Fibroblast of villous mesenchyme (primary cell): ENCODE data around the gene BACE1-AS. TPM values are rescaled to one million over a fixed set of nuclear protein-coding genes. Genes with fewer than 3 reads are reported as not detected.

Source experiments
- DNase-seq: peaks from one replicate; pipeline ENCODE4 v3.0.0-alpha.2; 2010; ENCODE audit warnings: low read depth
- H3K4me3 ChIP-seq: 2 replicates; pipeline ENCODE4 v1.5.1; 2011; ENCODE audit warnings: low read depth, mild to moderate bottlenecking, low read length
- small RNA-seq: library from RNA; depleted of rRNA; stranded (forward); fragments of <200 nt; gene quantifications from one replicate; pipeline ENCODE3, GENCODE V24; 2012
- total RNA-seq: library from RNA; depleted of rRNA; stranded (reverse); fragments of >200 nt; gene quantifications from 2 replicates; pipeline ENCODE4 v1.2.3, GENCODE V29; 2012
- TF ChIP-seq, protein P1 (sequence below): IDR thresholded peaks from 2 replicates; pipeline ENCODE4 v1.5.1; 2012; ENCODE audit warnings: low read depth, mild to moderate bottlenecking, low read length; ENCODE audit not compliant: insufficient read depth

Gene BACE1-AS
- total RNA-seq, 1 donor: 3.5 TPM

DNA sequence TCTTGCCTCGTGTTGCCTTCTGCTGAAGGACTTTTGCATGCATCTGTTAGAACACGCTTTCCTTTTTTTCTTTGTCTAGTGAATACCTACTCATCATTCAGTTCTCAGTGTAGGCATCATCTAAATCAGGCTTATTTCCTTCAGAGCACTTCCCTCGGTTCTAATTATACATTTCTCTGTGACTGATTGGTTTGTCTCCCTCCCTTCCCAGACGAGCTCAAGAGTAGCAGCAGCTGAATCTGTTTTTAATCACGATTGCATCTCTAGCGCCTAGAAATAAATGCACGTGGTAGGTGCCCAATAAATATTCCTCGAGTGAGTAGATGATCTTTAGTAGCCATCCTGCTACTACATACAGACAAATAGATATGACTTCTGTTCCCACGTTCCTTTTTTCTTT, 42.8 kb downstream of the BACE1-AS start:
- H3K4me3 ChIP-seq: no peak overlapping the region
- TF ChIP-seq, protein P1, sequence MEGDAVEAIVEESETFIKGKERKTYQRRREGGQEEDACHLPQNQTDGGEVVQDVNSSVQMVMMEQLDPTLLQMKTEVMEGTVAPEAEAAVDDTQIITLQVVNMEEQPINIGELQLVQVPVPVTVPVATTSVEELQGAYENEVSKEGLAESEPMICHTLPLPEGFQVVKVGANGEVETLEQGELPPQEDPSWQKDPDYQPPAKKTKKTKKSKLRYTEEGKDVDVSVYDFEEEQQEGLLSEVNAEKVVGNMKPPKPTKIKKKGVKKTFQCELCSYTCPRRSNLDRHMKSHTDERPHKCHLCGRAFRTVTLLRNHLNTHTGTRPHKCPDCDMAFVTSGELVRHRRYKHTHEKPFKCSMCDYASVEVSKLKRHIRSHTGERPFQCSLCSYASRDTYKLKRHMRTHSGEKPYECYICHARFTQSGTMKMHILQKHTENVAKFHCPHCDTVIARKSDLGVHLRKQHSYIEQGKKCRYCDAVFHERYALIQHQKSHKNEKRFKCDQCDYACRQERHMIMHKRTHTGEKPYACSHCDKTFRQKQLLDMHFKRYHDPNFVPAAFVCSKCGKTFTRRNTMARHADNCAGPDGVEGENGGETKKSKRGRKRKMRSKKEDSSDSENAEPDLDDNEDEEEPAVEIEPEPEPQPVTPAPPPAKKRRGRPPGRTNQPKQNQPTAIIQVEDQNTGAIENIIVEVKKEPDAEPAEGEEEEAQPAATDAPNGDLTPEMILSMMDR: no peak

DNA sequence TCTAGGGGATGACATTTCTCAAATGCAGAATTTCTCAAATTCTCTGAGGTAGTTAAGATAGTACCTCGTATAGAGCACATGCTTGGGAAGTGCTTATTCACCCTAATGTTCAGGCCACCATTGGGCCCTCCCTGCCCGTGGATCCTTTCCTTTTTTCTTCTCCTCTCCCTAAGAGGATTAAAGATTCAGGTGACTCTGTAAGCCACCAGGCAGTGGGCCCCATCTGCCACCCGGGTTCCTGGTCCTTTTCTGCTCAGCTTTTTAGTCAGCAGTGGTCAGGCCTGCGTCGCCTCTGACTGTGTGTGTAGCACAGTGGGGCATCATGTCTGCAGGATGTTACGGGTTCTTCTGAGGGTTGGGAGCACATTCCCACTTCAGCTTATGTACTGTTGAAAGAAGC, 43.8 kb downstream of the BACE1-AS start:
- no peak for DNase-seq
- TF ChIP-seq, protein P1: no peak
- no peak overlapping the region for H3K4me3 ChIP-seq

More for the DNA sequence above, 42.8 kb downstream of the BACE1-AS start:
- no peak for DNase-seq

DNA sequence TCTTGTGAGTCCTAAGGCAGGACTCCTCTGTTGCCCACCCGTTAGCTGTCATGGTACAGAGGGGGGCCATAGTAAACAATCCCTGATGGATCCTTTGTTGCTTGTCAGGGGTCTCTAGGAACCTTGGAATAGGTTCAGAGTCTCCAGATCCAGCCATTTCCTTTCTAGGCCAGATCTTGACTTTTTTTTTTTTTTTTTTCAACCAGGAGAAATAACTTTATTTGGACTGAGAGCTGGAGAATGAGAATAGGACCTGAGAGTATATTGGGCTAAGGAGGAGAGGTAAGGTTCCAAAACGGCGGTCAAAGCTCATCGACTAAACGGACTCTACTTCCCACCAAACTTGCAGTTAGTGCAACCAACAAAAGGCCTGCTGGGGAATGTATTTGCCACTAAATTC, 44.3 kb downstream of the BACE1-AS start:
- TF ChIP-seq, protein P1: no peak
- no peak for DNase-seq
- H3K4me3 ChIP-seq: no peak overlapping the region

DNA sequence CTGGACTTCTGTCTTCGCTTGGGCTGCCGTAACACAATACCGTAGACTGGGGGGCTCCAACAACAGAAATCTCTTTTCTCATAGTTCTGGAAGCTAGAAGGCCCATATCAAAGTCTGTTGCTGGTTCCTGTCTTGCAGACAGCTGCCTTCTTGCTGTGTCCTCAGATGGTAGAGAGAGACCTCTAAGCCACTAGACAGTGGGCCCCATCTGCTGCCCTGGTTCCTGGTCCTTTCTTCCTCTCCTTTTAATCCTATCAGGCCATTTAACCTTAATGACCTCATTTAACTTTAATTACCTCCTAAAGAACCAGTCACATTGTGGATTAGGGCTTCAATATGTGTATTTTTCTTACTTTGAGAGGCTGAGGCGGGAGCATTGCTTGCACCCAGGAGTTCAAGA, 45.9 kb downstream of the BACE1-AS start:
- TF ChIP-seq, protein P1: no peak
- H3K4me3 ChIP-seq: no peak overlapping the region
- no peak for DNase-seq

Small RNAs within 50 kb of the gene (small RNA-seq; reads per million reads assigned to genes)
- not detected for gene RF00564

Other genes with a start within 250 kb of the BACE1-AS start
- 14.2 TPM in 2 replicates for gene SIK3, start 192.9 kb upstream of the BACE1-AS start, total RNA-seq
- gene PAFAH1B2, start 147.1 kb upstream of the BACE1-AS start, total RNA-seq: 132 and 200 TPM in 2 replicates
- gene SIDT2, start 112.6 kb upstream of the BACE1-AS start, total RNA-seq: 23.5 and 24.2 TPM in 2 replicates
- gene TAGLN, start 92.0 kb upstream of the BACE1-AS start, total RNA-seq: 4,185 and 5,577 TPM in 2 replicates
- 44.5 and 60.0 TPM in 2 replicates for gene PCSK7, start 59.3 kb upstream of the BACE1-AS start, total RNA-seq
- gene RNF214, start 58.7 kb upstream of the BACE1-AS start, total RNA-seq: 11.6 and 14.2 TPM in 2 replicates
- 28.0 and 31.5 TPM in 2 replicates for gene BACE1, start 24.9 kb downstream of the BACE1-AS start, total RNA-seq
- gene CEP164, start 36.5 kb downstream of the BACE1-AS start, total RNA-seq: 30.3 and 33.7 TPM in 2 replicates